Esophagus squamous epithelium (tissue), 4 donors: ENCODE measurements around the gene BDKRB2.

Experiments used
- POLR2A ChIP-seq, 4 donors: fragments of 450-650 bp; IDR thresholded peaks; one replicate each; pipeline ENCODE4 v1.6.1; 2017; ENCODE audit warnings: antibody characterized with exemption in 4 of 4, mild to moderate bottlenecking in 4 of 4, moderate library complexity in 3 of 4
- TF ChIP-seq, protein P1 (sequence below), 6 experiments: fragments of 450-650 bp in 4 of 6; fragments of 200-600 bp in 2 of 6; sonication (generic) in 2 of 6; IDR thresholded peaks; one replicate each; pipeline ENCODE4 v1.5.1; 2016 to 2019; ENCODE audit warnings: antibody characterized with exemption in 6 of 6, mild to moderate bottlenecking in 4 of 6, moderate library complexity in 4 of 6

DNA sequence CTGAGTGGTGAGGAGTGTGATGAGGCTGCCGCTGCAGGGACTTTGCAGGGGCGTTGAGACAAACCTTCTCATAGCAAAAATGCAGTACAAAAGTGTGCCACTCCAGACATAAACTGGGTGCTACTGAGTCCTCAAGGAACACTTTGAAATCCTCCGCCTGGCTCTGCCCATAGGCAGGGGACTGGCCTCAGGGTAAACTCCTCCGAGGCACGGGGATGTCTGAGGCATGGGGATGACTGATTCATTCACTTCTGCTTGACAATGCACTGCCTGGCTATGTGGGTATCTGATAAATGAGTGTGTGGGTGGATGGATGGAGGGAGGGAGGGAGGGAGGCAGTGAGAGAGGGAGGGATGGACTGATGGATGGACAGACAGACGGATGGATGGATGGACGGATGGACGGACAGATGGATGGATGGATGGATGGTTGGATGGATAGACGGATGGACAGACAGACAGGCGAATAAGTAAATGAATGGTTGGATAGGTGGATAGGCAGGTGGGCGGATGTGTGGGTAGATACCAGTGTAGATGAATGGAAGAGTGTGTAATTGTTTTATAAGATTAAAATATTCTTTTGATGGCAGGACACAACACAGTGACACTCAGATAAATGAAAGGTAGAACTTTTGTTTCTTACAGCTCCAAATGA lies 2.1 kb upstream of the BDKRB2 start:
- TF ChIP-seq, protein P1, sequence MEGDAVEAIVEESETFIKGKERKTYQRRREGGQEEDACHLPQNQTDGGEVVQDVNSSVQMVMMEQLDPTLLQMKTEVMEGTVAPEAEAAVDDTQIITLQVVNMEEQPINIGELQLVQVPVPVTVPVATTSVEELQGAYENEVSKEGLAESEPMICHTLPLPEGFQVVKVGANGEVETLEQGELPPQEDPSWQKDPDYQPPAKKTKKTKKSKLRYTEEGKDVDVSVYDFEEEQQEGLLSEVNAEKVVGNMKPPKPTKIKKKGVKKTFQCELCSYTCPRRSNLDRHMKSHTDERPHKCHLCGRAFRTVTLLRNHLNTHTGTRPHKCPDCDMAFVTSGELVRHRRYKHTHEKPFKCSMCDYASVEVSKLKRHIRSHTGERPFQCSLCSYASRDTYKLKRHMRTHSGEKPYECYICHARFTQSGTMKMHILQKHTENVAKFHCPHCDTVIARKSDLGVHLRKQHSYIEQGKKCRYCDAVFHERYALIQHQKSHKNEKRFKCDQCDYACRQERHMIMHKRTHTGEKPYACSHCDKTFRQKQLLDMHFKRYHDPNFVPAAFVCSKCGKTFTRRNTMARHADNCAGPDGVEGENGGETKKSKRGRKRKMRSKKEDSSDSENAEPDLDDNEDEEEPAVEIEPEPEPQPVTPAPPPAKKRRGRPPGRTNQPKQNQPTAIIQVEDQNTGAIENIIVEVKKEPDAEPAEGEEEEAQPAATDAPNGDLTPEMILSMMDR (IDR thresholded peaks at IDR 0.05) = no peak
- no peak for TF ChIP-seq POLR2A (IDR thresholded peaks at IDR 0.05)
